RWPE2 (cell line): ENCODE measurements around the gene LRP2.

Source experiments
- ATAC-seq: fragments of 200-7000 bp; cut with Tn5 transposase; 3 replicates; pipeline ENCODE4 v1.9.1; 2021; ENCODE audit warnings: low read depth
- DNase-seq: peaks from one replicate; pipeline ENCODE4 v3.0.0-alpha.2; 2020; ENCODE audit warnings: low spot score
- H3K27ac ChIP-seq: fragments of 450-650 bp; 2 replicates; pipeline ENCODE4 v1.5.1; 2017; ENCODE audit warnings: mild to moderate bottlenecking; ENCODE audit not compliant: poor library complexity, severe bottlenecking
- H3K27me3 ChIP-seq: fragments of 250-450 bp; sonication (Bioruptor Pico); 2 replicates; pipeline ENCODE4 v1.5.1; 2021; ENCODE audit warnings: mild to moderate bottlenecking, moderate library complexity; ENCODE audit not compliant: insufficient read depth, poor library complexity, severe bottlenecking
- H3K36me3 ChIP-seq: fragments of 250-450 bp; sonication (Bioruptor Pico); 2 replicates; pipeline ENCODE4 v1.5.1; 2020; ENCODE audit warnings: low read depth, mild to moderate bottlenecking, moderate library complexity
- H3K4me1 ChIP-seq: fragments of 250-450 bp; sonication (Bioruptor Pico); 2 replicates; pipeline ENCODE4 v1.5.1; 2021; ENCODE audit warnings: mild to moderate bottlenecking, moderate library complexity; ENCODE audit not compliant: insufficient read depth, poor library complexity, severe bottlenecking
- H3K4me3 ChIP-seq: fragments of 250-450 bp; sonication (Bioruptor Pico); 2 replicates; pipeline ENCODE4 v1.5.1; 2021; ENCODE audit warnings: mild to moderate bottlenecking, moderate library complexity; ENCODE audit not compliant: severe bottlenecking
- H3K9me3 ChIP-seq: fragments of 250-450 bp; sonication (Bioruptor Pico); 2 replicates; pipeline ENCODE4 v1.5.1; 2021; ENCODE audit warnings: mild to moderate bottlenecking, moderate library complexity; ENCODE audit not compliant: severe bottlenecking
- TF ChIP-seq, protein P1 (sequence below): fragments of 450-650 bp; IDR thresholded peaks from one replicate; pipeline ENCODE4 v1.5.1; 2017; ENCODE audit warnings: mild to moderate bottlenecking, moderate library complexity; ENCODE audit not compliant: poor library complexity, severe bottlenecking

The LRP2 gene

DNA sequence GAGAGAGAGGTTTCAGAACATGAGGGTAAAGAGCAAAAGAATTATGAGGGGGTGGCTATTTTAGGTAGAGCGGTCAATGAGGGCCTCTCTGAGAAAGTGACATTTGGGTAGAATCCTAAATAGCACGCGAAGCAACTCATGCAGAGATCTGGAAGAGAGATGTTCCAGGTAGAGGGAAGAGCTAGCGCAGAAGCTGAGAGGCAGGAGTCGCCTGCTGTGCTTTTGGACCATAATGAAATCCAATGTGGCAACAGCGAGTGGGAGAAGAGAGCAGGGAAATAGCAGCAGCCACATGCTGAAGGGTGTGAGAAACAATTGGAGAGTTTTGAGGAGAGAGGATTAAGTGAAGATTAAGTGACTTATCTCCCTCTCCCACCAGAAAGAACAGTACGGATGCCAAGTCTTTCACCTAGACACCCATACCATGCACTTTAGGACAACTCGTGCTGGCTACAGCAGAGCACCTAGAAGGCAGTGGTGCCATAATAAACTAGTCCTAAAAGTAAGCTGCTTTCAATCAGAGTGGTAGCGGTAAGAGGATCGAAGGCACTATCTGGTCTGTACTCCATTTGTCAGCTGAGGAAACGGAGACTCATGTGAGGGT is 129.7 kb downstream of the LRP2 start:
- ATAC-seq (no peak), DNase-seq (no peak)
- TF ChIP-seq, protein P1, sequence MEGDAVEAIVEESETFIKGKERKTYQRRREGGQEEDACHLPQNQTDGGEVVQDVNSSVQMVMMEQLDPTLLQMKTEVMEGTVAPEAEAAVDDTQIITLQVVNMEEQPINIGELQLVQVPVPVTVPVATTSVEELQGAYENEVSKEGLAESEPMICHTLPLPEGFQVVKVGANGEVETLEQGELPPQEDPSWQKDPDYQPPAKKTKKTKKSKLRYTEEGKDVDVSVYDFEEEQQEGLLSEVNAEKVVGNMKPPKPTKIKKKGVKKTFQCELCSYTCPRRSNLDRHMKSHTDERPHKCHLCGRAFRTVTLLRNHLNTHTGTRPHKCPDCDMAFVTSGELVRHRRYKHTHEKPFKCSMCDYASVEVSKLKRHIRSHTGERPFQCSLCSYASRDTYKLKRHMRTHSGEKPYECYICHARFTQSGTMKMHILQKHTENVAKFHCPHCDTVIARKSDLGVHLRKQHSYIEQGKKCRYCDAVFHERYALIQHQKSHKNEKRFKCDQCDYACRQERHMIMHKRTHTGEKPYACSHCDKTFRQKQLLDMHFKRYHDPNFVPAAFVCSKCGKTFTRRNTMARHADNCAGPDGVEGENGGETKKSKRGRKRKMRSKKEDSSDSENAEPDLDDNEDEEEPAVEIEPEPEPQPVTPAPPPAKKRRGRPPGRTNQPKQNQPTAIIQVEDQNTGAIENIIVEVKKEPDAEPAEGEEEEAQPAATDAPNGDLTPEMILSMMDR = no peak
- Histone ChIP-seq H3K27ac (no peak overlapping the region), H3K36me3 (no peaks in the 10 kb centered on the region), H3K4me1 (no peaks in the 10 kb centered on the region), H3K4me3 (no peak overlapping the region), H3K9me3 (no peaks in the 10 kb centered on the region), H3K27me3 (peaks cover 9% of the 10 kb centered on the region)

DNA sequence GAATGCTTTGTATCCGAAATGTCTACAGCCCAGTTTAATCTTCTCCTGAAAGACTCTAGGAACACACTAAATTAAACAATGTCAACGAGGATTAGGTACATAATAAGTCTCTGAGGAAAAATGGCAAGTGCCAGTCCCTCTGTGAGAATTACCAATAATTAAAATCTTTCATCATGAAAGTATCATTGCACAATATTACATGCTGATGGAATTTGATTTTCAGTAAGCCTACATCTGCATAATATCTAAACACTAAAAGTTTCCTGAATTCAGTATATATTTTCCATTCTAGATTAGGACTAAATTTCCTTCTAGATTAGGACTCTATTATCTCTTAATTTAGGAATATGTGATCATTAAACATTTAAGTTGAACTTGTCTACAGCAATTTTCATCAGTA is 132.1 kb downstream of the LRP2 start:
- no peaks in the 10 kb centered on the region for H3K4me1 ChIP-seq

DNA sequence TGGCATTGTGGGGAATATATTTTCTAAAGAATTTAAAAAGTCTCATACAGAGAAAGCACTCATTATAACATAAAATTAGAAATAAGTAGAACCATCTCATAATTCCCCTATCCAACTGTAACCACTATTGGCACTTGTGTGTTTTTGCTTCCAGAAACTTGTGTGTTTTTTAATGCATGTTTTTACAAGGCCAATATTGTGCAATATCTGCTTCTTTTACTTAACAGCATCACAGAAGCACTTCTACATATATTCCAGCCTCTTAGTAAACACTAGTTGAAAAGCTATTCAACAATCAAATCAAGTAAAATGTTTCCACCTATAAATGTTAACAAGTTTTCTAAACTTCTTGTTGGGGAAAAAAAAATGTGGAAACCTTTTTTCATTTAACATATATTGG is 132.7 kb downstream of the LRP2 start:
- no peak for DNase-seq
- Histone ChIP-seq H3K4me3 (no peak overlapping the region), H3K27ac (no peak overlapping the region), H3K9me3 (no peaks in the 10 kb centered on the region), H3K36me3 (no peaks in the 10 kb centered on the region), H3K27me3 (peaks cover 9% of the 10 kb centered on the region), H3K4me1 (no peaks in the 10 kb centered on the region)
- ATAC-seq = no peak
- TF ChIP-seq, protein P1 = no peak

More for the DNA sequence above, 132.1 kb downstream of the LRP2 start:
- H3K4me3 ChIP-seq = no peak overlapping the region
- H3K36me3 ChIP-seq = no peaks in the 10 kb centered on the region
- TF ChIP-seq, protein P1 = no peak
- no peak overlapping the region for H3K27ac ChIP-seq
- no peaks in the 10 kb centered on the region for H3K9me3 ChIP-seq
- peaks cover 9% of the 10 kb centered on the region for H3K27me3 ChIP-seq
- DNase-seq = no peak
- no peak for ATAC-seq

DNA sequence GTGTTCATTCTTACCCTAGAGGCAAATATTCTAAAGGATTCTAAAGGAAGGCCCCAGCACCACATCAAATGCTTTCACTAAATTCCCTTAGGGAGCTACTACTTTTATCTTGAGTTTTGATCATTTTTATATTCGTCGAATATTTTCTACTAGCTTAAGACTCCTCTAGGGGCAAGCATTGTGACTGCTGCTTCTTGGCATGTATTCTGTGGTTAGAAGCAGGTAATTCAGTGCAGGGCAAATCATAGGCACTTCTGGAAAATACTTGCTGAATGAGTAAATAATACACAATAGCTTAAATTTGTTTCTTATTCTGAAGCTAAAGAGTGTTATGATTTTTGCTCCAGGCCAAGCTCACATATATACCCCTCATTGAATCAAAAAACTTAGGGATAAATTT is 136.4 kb downstream of the LRP2 start:
- ATAC-seq = no peak
- Histone ChIP-seq H3K36me3 (no peaks in the 10 kb centered on the region), H3K9me3 (no peaks in the 10 kb centered on the region), H3K4me1 (no peaks in the 10 kb centered on the region), H3K27ac (no peak overlapping the region), H3K4me3 (no peak overlapping the region), H3K27me3 (peaks cover 9% of the 10 kb centered on the region)
- TF ChIP-seq, protein P1 = no peak
- no peak for DNase-seq

DNA sequence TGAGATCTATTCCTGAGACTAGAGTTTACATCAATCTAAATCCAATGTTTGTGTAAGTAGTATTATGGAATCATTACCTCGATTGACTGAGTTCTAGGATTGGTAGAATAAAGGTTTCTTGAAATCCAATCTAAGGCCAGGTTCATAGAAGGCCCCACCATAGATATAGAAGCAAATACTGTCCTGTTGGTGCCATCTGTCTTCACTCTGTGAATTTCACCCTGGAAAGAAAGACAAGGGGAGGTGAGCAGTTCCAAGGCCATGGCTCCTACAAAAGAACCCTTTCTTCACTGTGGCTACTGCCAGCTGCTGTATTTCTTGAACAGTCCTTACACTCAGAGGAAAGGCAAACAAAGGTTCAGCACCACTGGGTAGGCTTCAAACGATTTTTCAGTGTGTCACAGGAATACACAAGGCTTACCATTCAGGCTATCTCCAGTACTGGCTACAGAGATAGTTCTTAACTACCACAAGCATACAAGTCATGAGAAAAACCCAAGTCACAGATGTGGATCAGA is 137.0 kb downstream of the LRP2 start:
- ATAC-seq (no peak), DNase-seq (no peak)
- Histone ChIP-seq H3K27ac (no peak overlapping the region), H3K27me3 (peaks cover 4% of the 10 kb centered on the region), H3K9me3 (no peaks in the 10 kb centered on the region), H3K4me3 (no peak overlapping the region), H3K36me3 (no peaks in the 10 kb centered on the region), H3K4me1 (no peaks in the 10 kb centered on the region)
- TF ChIP-seq, protein P1 = no peak
